ENCODE data around the gene GMPS. TPM values are rescaled to one million over a fixed set of nuclear protein-coding genes. Genes with fewer than 3 reads are reported as not detected.

The GMPS gene
- total RNA-seq, 1 donor, result 52.2 TPM

- no peak overlapping the region for H3K4me3 ChIP-seq (ENCODE audit: low read depth, low read length)
- DNase-seq (ENCODE audit: low read depth), result no peak
- TF ChIP-seq CTCF (IDR thresholded peaks at IDR 0.05; ENCODE audit: insufficient read depth, low read depth, low read length), result no peak
These were observed 19.5 kb downstream of the GMPS start for GRCh38 chr3:155889952-155890351.

GRCh38 chr3:155890671-155891190 lies 20.3 kb downstream of the GMPS start:
- H3K4me3 ChIP-seq (ENCODE audit: low read depth, low read length), result no peak overlapping the region
- no peak for TF ChIP-seq CTCF (IDR thresholded peaks at IDR 0.05; ENCODE audit: insufficient read depth, low read depth, low read length)
- peak; percentile 62 for DNase-seq (ENCODE audit: low read depth)

- no peak for TF ChIP-seq CTCF (IDR thresholded peaks at IDR 0.05; ENCODE audit: insufficient read depth, low read depth, low read length)
- DNase-seq (ENCODE audit: low read depth), result no peak
- no peak overlapping the region for H3K4me3 ChIP-seq (ENCODE audit: low read depth, low read length)
These were observed 20.9 kb downstream of the GMPS start for GRCh38 chr3:155891321-155891720.

- DNase-seq (ENCODE audit: low read depth), result no peak
- no peak overlapping the region for H3K4me3 ChIP-seq (ENCODE audit: low read depth, low read length)
- no peak for TF ChIP-seq CTCF (IDR thresholded peaks at IDR 0.05; ENCODE audit: insufficient read depth, low read depth, low read length)
These were observed 25.0 kb downstream of the GMPS start for GRCh38 chr3:155895379-155895900.

DNA sequence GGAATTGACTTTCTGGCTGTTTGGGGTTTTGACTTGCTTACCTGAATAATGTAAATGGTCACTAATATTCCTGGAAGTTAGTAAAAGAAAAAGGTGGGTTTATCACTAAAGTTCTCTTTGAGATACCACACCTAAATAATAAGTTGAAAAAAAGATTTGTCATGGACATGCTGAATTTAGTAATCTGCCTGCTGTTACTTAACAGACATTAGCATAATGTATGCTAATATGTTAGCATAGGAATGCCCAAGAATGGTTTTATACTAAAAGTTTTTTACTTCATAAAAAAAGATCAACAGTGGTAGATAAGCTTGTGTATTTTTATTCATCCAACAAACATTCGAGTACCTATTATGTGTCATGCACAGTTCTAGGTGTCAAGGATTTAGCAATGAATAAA lies 36.5 kb downstream of the GMPS start:
- H3K4me3 ChIP-seq (ENCODE audit: low read depth, low read length), result no peak overlapping the region
- TF ChIP-seq CTCF (IDR thresholded peaks at IDR 0.05; ENCODE audit: insufficient read depth, low read depth, low read length), result no peak
- DNase-seq (ENCODE audit: low read depth), result no peak

GRCh38 chr3:155908086-155908485 lies 37.6 kb downstream of the GMPS start:
- TF ChIP-seq CTCF (IDR thresholded peaks at IDR 0.05; ENCODE audit: insufficient read depth, low read depth, low read length), result no peak
- H3K4me3 ChIP-seq (ENCODE audit: low read depth, low read length), result no peak overlapping the region
- no peak for DNase-seq (ENCODE audit: low read depth)

DNA sequence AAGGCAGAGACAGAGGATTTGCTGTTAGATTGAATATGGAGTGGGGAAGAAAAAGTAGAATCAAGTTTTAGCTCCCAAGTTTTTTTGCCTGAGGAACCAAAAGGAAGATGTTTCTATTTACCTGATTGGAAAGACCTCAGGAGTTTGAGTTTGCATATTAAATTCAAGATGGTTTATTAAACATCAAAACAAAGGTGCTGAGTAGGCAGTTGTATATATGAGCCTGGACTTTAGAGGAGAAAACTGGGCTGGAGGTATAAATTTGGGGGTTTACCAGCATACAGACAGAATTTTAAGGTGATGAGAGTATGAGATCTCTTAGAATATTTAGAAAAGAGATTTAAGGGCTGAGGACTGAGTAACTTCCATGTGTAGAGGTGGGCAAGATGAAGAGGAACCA lies 38.2 kb downstream of the GMPS start:
- DNase-seq (ENCODE audit: low read depth), result no peak
- no peak overlapping the region for H3K4me3 ChIP-seq (ENCODE audit: low read depth, low read length)
- TF ChIP-seq CTCF (IDR thresholded peaks at IDR 0.05; ENCODE audit: insufficient read depth, low read depth, low read length), result no peak

All from fibroblast of villous mesenchyme (primary cell).